ENCODE measurements around the gene OSBP.
"Not testable (repeated sequence)": the region's sequence is repeated elsewhere in the genome, so short reads cannot be mapped to it uniquely, and the experiment has no call there.

Gene OSBP, protein sequence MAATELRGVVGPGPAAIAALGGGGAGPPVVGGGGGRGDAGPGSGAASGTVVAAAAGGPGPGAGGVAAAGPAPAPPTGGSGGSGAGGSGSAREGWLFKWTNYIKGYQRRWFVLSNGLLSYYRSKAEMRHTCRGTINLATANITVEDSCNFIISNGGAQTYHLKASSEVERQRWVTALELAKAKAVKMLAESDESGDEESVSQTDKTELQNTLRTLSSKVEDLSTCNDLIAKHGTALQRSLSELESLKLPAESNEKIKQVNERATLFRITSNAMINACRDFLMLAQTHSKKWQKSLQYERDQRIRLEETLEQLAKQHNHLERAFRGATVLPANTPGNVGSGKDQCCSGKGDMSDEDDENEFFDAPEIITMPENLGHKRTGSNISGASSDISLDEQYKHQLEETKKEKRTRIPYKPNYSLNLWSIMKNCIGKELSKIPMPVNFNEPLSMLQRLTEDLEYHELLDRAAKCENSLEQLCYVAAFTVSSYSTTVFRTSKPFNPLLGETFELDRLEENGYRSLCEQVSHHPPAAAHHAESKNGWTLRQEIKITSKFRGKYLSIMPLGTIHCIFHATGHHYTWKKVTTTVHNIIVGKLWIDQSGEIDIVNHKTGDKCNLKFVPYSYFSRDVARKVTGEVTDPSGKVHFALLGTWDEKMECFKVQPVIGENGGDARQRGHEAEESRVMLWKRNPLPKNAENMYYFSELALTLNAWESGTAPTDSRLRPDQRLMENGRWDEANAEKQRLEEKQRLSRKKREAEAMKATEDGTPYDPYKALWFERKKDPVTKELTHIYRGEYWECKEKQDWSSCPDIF

GRCh38 chr11:59615637-59616395 is at the start of gene OSBP:
OSBP (minus strand) TSS chr11:59615774; CDS start chr11:59615664, 110 bp downstream.
- DNase-seq, result peak; percentile 98

DNA sequence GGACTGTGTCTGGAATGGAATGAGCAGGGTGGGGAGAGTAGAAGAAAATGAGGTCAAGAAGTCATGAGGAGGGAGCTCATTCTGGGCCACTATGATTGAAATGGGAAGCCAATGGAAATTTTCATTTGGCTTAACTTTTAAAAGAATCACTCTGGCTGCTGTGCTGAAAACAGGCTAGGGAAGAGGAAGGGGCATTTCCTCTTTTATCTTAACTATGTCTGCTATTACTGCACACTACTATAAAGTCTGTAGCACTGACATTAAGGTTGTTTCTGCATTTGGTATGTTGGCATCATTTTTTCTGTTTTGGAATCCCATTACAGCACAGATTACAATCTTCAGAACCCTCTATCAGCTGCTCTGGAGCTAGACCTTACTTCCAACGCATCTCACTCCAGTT is 45.0 kb upstream of the OSBP start:
- DNase-seq, result no peak

DNA sequence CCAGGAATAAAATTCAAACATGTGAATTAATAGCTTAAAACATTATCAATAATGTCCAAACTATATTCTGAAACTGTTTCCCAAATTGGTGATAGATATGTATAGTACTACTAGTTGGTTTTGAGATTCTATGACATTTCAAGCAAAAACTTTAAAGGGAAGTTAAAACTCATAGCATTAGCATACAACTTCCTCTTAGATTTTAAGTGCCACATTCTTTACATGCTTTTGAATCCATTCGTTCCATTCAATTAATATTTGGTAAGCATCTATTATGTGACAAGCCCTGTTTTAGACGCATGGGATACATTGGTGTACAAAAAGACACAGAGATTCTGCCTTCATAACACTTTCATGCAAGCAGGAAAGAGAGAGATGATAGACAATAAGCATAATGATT is 44.4 kb upstream of the OSBP start:
- DNase-seq, result no peak

GRCh38 chr11:59658036-59658435 is 42.5 kb upstream of the OSBP start:
- DNase-seq, result no peak

GRCh38 chr11:59654893-59655292 is 39.3 kb upstream of the OSBP start:
- DNase-seq, result no peak

DNA sequence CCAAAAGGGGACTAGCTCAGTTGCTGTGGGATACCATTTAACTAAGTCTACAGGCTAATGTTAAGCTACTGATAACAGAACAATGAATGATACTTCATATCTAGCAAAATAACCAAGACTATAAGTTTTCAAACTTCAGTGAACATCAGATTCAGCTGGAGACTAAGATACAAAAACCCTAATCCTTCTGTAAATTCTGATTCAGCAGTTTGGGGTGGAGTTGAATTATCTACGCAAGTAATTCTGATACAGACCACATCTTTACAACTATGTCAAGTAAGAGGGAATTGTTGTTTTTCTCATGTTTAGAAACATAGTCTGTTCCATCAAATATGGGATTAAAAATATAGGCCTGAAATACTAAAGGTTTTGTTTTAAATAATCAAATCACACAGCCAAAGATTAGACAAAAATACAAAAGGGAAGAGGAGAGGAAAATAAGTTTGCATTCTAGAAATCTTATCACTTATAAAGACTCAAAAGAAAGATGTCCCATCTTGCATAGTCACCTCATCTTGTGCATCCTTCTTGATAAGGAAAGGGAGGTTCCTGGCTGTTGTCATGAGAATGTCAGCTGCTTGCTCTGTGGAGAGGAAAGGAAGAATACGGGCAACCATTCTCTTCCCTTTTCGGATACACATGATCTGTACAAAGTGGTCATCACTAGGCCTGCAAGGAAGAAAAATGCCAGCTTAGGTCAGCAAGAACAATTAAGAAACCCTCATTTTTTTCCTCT is 31.8 kb upstream of the OSBP start:
- DNase-seq, result no peak

DNA sequence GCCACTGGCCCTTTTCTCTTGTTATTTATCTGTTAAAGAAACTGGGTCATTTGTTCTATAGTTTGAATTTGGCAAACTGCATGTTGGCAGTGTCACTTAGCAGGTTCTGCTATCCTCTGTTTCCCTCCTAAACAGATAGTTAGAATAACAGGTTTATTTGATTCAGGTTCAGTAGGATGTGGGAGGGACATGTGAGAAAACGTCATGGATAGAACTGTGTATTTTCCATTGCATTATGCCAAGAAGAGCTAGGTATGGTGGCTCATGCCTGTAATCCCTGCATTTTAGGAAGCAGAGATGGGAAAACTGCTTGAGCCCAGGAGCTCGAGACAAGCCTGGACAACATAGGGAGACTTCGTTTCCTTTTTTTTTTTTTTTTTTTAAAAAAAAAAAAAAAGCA is 29.0 kb upstream of the OSBP start:
- no peak for DNase-seq

- DNase-seq, result no peak
These were observed 27.8 kb upstream of the OSBP start for GRCh38 chr11:59643390-59643789.

- no peak for DNase-seq
These were observed 25.6 kb upstream of the OSBP start for GRCh38 chr11:59641156-59641555.

- no peak for DNase-seq
These were observed 14.9 kb upstream of the OSBP start for GRCh38 chr11:59630493-59630892.

DNA sequence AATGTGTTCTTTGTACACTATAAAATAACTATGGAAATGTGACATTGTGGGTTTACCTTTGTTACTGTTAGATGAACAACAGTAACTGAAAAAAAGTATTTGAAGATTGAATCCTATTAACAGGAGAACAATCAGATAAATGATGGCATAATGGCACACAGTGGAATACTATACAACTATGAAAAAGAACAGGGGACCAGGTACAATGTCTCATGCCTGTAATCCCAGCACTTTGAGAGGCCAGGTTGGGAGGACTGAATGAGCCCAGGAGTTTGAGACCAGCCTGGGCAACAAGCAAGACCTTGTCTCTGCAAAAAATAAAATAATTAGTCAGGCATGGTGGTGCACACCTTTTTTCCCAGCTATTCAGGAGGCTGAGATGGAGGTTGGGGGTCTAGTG is 14.4 kb upstream of the OSBP start:
- DNase-seq, result no peak

DNA sequence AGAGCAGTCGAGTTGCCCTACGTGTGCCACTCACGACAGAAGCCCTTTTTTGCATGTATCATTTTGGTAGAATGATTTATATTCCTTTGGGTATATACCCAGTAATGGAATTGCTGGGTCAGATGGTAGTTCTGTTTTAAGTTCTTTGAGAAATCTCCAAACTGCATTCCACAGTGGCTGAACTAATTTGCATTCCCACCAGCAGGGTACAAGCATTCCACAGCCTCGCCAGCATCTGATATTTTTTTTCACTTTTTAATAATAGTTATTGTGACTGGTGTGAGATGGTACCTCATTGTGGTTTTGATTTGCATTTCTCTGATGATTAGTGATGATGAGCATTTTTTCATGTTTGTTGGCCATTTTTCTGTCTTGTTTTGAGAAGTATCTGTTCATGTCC is 11.4 kb upstream of the OSBP start:
- not testable (repeated sequence) for DNase-seq

DNA sequence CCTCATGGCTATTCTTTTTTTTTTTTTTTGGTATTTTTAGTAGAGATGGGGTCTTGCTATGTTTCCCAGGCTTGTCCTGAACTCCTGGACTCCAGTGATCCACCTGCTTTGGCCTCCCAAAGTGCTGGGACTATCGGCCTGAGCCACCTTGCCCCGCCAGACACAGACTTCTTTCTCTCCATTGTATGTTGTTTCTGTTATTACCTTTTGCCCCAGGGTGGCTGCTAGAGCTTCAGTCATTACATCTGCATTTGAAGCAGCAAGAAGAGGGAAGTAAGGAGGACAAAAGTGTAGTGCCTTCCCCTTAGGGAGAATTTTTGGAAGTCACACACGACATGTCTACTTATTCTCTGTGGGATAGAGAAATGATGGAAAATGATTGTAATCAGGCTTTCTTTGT is 10.1 kb upstream of the OSBP start:
- DNase-seq, result no peak

DNA sequence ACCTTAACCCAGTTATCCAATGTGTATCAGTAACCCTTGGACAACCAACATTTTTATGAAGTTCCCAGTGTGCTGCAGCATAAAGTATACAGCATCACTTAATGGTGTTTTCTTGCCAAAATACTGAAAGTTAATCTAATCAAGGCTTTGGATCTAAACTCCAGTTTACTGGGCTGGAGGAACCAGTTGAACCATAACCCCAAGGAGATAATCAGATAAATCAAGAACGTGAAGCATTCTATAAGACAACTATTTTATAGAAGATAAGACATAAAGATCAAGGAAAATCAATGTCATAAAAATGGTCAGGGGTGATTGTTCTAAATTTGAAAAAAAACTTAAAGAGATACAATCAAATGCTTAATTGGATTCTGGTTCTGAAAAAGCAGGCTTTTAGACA is 2.3 kb upstream of the OSBP start:
- DNase-seq, result no peak

GRCh38 chr11:59616396-59616982 is 915 bp upstream of the OSBP start:
- DNase-seq, result no peak

- peak; percentile 66 for DNase-seq
These were observed 396 bp downstream of the OSBP start for GRCh38 chr11:59615120-59615636.

- no peak for DNase-seq
These were observed 1.1 kb downstream of the OSBP start for GRCh38 chr11:59614277-59615119.

- DNase-seq, result no peak
These were observed 3.7 kb downstream of the OSBP start for GRCh38 chr11:59611570-59612565.

GRCh38 chr11:59610289-59610688 is 5.3 kb downstream of the OSBP start:
- DNase-seq, result peak; percentile 4
